Neural crest cell (in vitro differentiated cells): Measurements from ENCODE around the gene ASB3. TPM values are rescaled to one million over a fixed set of nuclear protein-coding genes. Genes with fewer than 3 reads are reported as not detected.

Experiments used
- DNase-seq: peaks from one replicate; pipeline ENCODE4 v3.0.0; 2021; ENCODE audit warnings: low read depth, mixed read lengths, low spot score
- H3K27ac Mint-ChIP-seq: one replicate; pipeline ENCODE4 v1.8.0; 2021; ENCODE audit warnings: mild to moderate bottlenecking, mixed read lengths; ENCODE audit not compliant: unreplicated experiment
- H3K27me3 Mint-ChIP-seq: 2 replicates; pipeline ENCODE4 v1.8.0; 2021; ENCODE audit warnings: low read depth, mild to moderate bottlenecking, mixed read lengths
- H3K36me3 Mint-ChIP-seq: 2 replicates; pipeline ENCODE4 v1.8.0; 2021; ENCODE audit warnings: low read depth, mild to moderate bottlenecking, mixed read lengths
- H3K4me1 Mint-ChIP-seq: 2 replicates; pipeline ENCODE4 v1.8.0; 2021; ENCODE audit warnings: mixed read lengths
- H3K4me3 Mint-ChIP-seq: one replicate; pipeline ENCODE4 v1.8.0; 2021; ENCODE audit warnings: mild to moderate bottlenecking, mixed read lengths
- H3K9me3 Mint-ChIP-seq: 2 replicates; pipeline ENCODE4 v1.8.0; 2021; ENCODE audit warnings: mixed read lengths
- total RNA-seq: library from RNA; stranded (reverse); gene quantifications from 2 replicates; pipeline ENCODE4 v1.2.1, GENCODE V29; 2021
- TF ChIP-seq, protein P1 (sequence below): fragments of 200-600 bp; sonication (generic); conservative IDR thresholded peaks from 2 replicates; pipeline ENCODE4 v1.5.0; 2021; ENCODE audit warnings: antibody characterized with exemption, mild to moderate bottlenecking

ASB3 gene
- total RNA-seq, 1 donor from 2014 or later, result 36.8 TPM

DNA sequence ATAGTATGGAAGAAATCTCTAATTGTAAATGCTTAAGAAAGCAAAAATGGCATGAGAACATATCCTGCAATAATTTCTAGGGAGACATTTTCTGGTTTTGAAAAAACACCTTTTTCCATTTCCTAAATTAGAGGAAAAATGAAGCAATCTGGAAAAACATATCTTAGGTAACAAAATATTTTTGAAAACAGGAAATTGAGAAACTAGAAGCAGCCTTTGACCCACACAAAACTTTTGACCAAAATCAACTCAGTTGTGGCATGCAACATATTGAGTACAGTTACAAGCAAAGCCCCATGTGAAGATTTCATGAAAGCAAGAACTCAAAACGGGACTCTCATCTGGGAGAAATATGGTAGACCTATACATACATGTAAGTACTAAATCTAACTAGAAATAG is 47.7 kb downstream of the ASB3 start:
- DNase-seq, result no peak
- Mint-ChIP-seq H3K27me3 (no peaks in the 10 kb centered on the region), H3K27ac (no peak overlapping the region), H3K36me3 (peaks cover 22% of the 10 kb centered on the region), H3K4me1 (peaks cover 24% of the 10 kb centered on the region), H3K9me3 (no peaks in the 10 kb centered on the region), H3K4me3 (no peak overlapping the region)
- TF ChIP-seq, protein P1, sequence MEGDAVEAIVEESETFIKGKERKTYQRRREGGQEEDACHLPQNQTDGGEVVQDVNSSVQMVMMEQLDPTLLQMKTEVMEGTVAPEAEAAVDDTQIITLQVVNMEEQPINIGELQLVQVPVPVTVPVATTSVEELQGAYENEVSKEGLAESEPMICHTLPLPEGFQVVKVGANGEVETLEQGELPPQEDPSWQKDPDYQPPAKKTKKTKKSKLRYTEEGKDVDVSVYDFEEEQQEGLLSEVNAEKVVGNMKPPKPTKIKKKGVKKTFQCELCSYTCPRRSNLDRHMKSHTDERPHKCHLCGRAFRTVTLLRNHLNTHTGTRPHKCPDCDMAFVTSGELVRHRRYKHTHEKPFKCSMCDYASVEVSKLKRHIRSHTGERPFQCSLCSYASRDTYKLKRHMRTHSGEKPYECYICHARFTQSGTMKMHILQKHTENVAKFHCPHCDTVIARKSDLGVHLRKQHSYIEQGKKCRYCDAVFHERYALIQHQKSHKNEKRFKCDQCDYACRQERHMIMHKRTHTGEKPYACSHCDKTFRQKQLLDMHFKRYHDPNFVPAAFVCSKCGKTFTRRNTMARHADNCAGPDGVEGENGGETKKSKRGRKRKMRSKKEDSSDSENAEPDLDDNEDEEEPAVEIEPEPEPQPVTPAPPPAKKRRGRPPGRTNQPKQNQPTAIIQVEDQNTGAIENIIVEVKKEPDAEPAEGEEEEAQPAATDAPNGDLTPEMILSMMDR, result no peak

DNA sequence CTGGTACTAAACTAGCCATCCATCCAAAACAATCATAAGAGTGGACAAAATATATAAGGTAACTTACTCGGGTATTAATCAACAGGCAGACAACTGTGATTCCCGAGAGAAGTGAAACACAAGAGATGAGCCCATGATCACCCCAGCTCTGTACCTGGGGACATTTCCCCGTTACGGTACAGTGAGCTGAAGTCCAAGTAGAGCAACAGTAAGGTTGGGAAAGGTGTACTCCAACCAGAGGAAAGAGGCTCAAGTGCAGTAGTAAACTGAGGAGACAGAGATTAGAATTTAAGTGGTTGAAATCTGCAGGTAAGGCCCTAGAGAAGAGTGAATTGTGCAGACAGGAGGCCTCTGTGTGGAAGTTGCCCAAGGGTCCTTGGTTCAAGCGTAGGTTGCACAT is 49.7 kb downstream of the ASB3 start:
- peaks cover 17% of the 10 kb centered on the region for H3K4me1 Mint-ChIP-seq
- H3K27me3 Mint-ChIP-seq, result no peaks in the 10 kb centered on the region
- no peak overlapping the region for H3K4me3 Mint-ChIP-seq
- H3K27ac Mint-ChIP-seq, result no peak overlapping the region
- no peaks in the 10 kb centered on the region for H3K9me3 Mint-ChIP-seq
- peaks cover 24% of the 10 kb centered on the region for H3K36me3 Mint-ChIP-seq
- no peak for DNase-seq
- TF ChIP-seq, protein P1, result no peak

DNA sequence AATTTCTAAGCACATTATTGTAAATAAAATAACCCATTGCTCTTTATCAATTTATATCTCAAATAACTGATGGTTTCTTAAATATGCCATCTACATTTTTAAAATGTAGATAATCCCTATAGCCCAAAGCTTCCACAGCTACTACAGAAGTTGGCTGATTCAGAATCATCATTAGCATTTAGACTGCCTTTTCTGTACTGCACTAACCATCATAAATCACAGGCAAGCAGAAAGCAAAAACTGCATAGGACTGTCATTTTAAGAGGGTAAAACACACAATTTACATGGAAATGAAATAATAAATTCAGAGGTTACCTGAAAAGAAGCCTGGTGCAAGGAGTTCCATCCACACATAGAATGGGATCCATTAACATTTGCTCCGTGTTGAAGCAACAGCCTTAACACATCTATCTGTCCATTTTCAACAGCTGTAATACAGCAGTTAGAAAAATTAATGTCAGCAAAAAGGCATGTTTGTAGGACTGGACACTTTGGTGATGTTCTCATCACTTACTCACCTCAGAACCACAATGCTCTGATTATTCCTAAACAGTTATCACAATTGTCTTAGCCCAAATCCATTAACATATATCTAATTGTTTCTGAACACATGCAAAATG is 57.5 kb downstream of the ASB3 start:
- TF ChIP-seq, protein P1, result no peak
- no peaks in the 10 kb centered on the region for H3K9me3 Mint-ChIP-seq
- H3K4me3 Mint-ChIP-seq, result no peak overlapping the region
- H3K27me3 Mint-ChIP-seq, result no peaks in the 10 kb centered on the region
- H3K27ac Mint-ChIP-seq, result no peak overlapping the region
- no peaks in the 10 kb centered on the region for H3K4me1 Mint-ChIP-seq
- no peak for DNase-seq
- peaks cover 25% of the 10 kb centered on the region for H3K36me3 Mint-ChIP-seq

DNA sequence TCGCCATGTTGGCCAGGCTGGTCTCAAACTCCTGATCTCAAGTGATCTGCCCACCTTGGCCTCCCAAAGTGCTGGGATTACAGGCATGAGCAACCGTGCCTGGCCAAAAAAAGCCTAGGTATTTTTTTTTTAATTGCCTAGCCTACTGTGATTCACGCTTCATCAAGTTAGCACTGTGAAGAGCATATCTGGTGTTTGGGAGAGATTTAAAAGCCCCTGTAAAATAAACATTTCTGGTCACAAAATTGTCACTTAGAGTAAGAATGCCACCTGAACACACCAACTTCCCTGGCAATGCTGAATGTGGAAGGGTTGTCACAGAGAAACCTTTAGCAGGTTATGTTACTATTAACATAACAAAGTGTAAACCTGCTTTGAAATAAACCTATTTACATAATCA is 58.8 kb downstream of the ASB3 start:
- Mint-ChIP-seq H3K9me3 (no peaks in the 10 kb centered on the region), H3K27ac (no peak overlapping the region), H3K4me3 (no peak overlapping the region), H3K4me1 (no peaks in the 10 kb centered on the region), H3K27me3 (no peaks in the 10 kb centered on the region), H3K36me3 (peaks cover 18% of the 10 kb centered on the region)
- TF ChIP-seq, protein P1, result no peak
- DNase-seq, result no peak

DNA sequence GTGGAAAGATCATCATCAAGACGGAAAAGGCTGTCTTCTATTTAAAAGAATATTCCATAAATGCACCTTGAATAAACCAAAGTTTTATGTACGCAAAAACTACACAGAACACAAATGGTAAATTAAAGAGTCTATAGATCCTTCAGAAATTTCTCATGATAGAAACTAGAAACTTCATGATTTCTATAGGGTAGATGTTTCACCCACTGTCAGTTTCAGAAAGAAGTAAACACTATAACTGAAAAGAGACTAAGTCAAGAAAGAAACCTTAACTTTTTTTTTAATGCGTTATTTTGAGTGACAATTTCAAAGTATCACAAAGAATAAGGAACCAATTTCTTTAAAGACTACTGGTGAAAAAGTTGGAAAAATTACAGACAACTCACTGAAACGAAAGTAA is 61.1 kb downstream of the ASB3 start:
- Mint-ChIP-seq H3K4me1 (no peaks in the 10 kb centered on the region), H3K27ac (no peak overlapping the region), H3K9me3 (no peaks in the 10 kb centered on the region), H3K4me3 (no peak overlapping the region), H3K36me3 (peaks cover 27% of the 10 kb centered on the region), H3K27me3 (no peaks in the 10 kb centered on the region)
- TF ChIP-seq, protein P1, result no peak
- no peak for DNase-seq
